ENCODE results near the gene TNRC18.

- no peak for TF ChIP-seq YY1 (IDR thresholded peaks at IDR 0.05; ENCODE audit: insufficient read depth, insufficient read length)
- no peak for TF ChIP-seq ZNF274 (IDR thresholded peaks at IDR 0.05; ENCODE audit: low read depth, low read length)
- no peak for TF ChIP-seq SUZ12 (IDR thresholded peaks at IDR 0.05; ENCODE audit: extremely low read depth, insufficient read depth, insufficient read length)
Observed at GRCh38 chr7:5454485-5454884, 30.9 kb upstream of the TNRC18 start.

Measured in NT2/D1 (cell line).